Hematopoietic multipotent progenitor cell treated with erythropoietin and hydrocortisone succinate and interleukin-3 and kit ligand, for 4 days (in vitro differentiated cells): Measurements from ENCODE around the gene MEN1.
A peak's percentile ranks its signal among the peaks of the same experiment; 100 is the strongest.
"Not testable (repeated sequence)": the region's sequence is repeated elsewhere in the genome, so short reads cannot be mapped to it uniquely, and the experiment has no call there.

Experiments
- DNase-seq: peaks from one replicate; pipeline ENCODE4 v3.0.0-alpha.2; 2015

MEN1 gene

DNA sequence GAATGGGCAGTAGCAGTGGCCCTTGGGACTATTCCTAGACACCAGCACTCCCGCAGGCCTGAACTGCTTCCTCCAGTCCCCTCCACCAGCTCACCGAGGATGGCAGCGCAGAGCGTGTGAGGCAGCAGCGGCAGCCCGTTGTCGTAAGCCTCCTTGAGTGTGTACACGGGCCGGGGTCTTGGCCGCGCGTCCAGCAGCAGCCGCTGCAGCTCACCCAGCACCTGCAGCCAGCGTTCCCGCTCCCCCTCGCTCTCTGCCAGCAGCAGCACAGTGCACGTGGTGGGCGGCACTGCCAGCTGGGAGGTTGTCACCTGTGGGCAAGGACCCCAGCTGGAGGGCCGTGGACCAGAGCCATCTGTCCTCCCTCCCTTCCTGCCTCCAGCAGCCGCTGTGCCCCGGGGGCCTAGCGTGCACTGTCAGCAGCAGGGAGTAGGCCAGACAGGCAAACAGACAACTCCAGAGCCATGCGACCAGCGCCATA is 21.1 kb upstream of the MEN1 start:
- DNase-seq: no peak

- DNase-seq: no peak
Observed at GRCh38 chr11:64829536-64830251, 19.3 kb upstream of the MEN1 start.

- DNase-seq: no peak
Observed at GRCh38 chr11:64827451-64827839, 17.1 kb upstream of the MEN1 start.

DNA sequence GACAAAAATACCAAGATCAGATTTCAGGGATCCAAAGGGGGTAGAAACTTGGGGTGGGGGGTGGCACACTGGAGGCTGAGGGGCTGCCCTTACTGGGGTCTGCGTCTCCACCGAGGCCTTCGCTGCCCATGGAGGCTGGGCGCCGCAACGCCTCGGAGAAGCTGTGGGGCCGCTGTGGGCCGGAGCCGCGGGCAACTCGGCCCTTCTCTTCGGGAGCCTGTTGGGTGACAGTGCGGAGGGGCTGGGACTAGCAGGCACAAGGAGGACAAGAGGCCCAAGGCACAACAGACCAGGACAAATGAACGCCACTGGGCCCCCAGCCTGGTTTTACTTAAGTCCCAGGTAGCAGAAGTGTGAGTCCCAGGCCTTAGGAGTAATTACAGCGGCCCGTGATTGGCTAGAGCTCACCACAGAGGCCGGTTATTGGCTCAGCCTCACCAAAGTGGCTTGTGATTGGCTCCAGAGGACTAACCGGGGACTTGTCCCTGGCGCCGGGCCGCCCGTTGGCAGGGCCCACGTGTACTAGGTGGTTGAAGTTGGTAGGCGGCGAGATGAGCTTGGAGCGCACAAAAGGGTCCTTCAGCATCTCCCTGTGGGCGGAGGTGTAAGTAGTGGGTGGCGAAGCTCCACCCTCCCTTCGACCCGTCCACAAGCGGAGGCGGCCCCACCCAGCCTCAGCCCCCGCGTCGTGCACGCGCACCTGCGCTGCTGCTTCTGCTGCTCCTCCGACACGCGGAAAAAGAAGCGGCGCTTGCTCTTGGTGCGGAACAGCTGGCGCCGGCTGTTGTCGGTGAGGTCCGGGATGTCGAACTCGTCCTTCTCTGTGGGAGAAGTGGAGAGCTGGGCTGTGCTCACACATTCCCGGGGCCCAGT is 16.5 kb upstream of the MEN1 start:
- DNase-seq: no peak

DNA sequence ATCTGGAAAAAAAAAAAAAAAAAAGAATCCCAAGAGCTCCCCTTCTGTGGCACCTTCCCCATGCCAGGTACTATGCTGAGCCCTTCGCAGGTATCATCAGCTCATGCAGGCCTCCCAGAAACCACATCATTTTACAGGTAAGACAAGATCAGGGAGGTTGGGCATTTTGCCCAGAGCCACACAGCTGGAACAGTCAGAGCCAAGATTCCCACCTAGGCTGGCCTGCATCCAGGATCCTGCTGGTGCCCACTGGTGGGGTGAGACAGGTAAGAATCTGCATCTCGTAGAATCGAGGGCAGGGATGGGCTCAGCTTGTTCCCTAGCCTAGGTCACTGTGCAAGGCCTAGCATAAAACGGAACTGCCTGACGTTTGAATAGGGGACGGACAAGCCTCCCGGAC is 15.7 kb upstream of the MEN1 start:
- no peak for DNase-seq

- no peak for DNase-seq
Observed at GRCh38 chr11:64823568-64824119, 13.3 kb upstream of the MEN1 start.

- no peak for DNase-seq
Observed at GRCh38 chr11:64817476-64817875, 7.1 kb upstream of the MEN1 start.

GRCh38 chr11:64815433-64815832 is 5.1 kb upstream of the MEN1 start:
- DNase-seq: not testable (repeated sequence)

DNA sequence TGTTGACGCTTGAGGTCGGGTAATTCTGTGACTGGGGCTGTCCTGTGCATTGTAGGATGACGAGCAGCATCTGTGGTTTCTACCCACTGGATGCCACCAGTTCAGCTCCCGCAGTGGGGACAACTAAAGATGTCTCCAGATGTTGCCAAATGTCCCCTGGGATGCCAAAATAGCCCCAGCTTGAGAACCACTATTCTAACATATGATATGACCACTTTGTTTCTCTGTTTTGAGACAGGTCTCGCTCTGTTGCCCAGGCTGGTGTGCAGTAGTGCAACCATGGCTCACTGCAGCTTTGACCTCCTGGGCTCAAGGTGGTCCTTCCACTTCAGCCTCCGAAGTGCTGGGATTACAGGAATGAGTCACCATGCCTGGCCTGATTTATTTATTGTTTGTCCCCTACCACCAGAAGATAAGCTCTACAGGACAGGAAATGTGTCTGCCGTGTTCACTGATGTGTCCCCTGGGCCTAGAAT is 4.4 kb upstream of the MEN1 start:
- no peak for DNase-seq

GRCh38 chr11:64813826-64814225 is 3.5 kb upstream of the MEN1 start:
- DNase-seq: no peak

DNA sequence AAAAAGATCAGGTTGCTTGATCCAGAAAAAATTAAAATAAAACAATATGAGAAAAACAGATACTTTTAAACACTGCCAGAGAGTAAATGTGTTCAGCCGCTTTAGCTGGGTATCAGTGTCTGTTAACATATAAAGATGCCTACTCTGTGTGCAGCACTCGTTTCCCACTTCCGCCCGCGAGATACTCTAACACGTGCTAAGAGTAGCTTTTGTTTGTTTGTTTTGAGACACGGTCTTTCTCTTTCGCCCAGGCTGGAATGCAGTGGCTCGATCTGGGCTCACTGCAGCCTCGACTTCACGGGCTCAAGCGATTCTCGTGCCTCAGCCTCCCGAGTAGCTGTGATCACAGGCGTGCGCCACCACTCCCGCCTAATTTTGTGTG is 531 bp upstream of the MEN1 start:
- no peak for DNase-seq

GRCh38 chr11:64809781-64810241 is 540 bp downstream of the MEN1 start:
- peak; percentile 35 for DNase-seq

- no peak for DNase-seq
Observed at GRCh38 chr11:64805481-64805880, 4.9 kb downstream of the MEN1 start.

- peak; percentile 40 for DNase-seq
Observed at GRCh38 chr11:64804346-64805210, 5.8 kb downstream of the MEN1 start.

GRCh38 chr11:64803846-64804345 is 6.5 kb downstream of the MEN1 start:
- DNase-seq: no peak

DNA sequence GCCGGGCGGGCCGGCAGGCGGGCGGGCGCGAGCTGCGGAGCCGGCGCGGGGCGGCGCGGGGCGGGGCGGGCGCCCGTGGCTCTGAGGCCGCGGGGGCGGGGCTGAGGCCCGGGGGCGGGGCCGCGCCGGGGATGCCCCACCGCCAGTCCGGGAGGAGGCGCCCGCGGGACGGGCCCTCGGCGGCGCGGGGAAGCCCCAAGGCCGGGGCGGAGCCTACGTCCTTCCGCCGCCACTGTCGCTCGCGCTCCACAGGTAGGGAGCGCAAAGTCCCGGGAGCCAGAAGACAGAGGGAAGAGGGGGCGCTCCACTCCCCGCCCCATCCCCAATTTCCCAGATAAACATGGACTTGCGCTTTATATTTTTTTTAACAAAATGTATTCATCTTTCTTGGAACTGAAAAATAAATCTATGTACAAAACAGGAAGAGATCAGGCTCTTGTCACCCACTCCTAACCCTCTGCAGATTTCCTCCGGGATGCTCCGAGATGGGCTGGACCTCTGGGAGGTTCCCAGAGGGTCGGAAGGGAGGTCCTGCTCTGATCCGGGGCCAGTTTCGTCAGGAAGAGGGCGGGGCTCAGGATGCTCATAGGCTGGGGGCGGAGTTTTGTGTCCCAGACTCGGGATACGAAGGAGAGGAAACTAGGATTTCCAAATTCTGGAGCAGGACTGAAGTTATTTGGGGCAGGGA is 7.0 kb downstream of the MEN1 start, which contains the start of gene MAP4K2:
Gene MAP4K2 (minus strand): TSS at position 57 of the 688 bp plus-strand sequence. CDS start 65 bp downstream, outside the sequence.
- DNase-seq: peak; percentile 93

GRCh38 chr11:64802370-64803157 is 7.8 kb downstream of the MEN1 start:
- DNase-seq: peak; percentile 29

GRCh38 chr11:64801561-64802369 is 8.6 kb downstream of the MEN1 start:
- peak; percentile 44 for DNase-seq

- no peak for DNase-seq
Observed at GRCh38 chr11:64801158-64801464, 9.2 kb downstream of the MEN1 start.
